GM18870 (cell line): ENCODE results near the gene SGCD.

Experiments used
- ATAC-seq: cut with Tn5 transposase; IDR thresholded peaks from one replicate; pipeline ENCODE4 v1.9.1; 2021; ENCODE audit warnings: moderate library complexity; ENCODE audit not compliant: unreplicated experiment

The SGCD gene

DNA sequence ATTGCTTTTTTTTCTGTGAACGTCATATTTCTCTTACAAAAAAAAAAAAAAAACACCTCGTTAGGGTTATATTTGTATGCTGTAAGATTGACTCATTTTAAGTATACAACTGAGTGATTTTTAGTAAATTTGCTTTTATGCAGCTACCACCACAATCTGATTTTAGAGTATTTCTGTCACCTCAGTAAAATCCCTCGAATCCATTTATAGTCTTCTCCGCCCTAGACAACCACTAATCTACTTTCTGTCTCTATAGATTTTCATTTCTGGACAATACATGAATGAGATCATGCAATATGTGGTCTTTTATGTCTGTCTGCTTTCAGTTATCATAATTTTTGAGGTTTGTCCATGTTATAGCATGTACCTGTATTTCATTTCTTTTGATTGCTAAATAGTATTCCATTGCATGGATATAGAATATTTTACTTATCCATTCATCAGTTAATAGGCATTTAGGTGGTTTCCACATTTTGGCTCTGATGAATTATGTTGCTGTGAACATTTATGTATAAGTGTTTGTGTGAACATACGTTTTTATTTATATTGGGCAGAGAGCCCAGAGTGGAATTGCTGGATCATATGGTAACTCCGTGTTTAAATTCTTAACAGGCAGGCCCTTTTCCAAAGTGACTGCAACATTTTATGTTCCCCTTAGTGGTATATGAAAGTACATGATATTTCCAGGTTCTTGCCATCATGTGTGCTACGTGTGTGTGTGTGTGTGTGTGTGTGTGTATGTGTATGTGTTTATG is 171.4 kb downstream of the SGCD start:
- no peak for ATAC-seq

DNA sequence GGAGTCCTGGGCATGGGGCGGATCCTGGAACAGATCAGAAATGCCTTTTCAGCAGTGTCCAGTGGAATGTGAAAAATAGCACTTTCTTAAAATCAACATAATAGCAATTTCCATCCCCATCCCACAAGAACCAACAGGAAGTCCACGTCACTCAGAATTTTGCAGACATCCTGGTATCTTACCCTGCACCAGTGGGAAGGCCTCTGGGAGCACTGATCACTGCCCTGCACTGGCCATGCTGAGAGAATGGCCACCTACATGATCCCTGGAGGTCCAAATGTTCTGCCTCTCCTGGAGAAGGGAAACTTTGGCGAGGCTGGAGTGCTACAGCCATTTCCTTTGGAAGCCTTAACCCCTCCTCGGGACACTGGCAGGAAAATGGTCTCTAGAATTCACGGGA is 173.8 kb downstream of the SGCD start:
- no peak for ATAC-seq

DNA sequence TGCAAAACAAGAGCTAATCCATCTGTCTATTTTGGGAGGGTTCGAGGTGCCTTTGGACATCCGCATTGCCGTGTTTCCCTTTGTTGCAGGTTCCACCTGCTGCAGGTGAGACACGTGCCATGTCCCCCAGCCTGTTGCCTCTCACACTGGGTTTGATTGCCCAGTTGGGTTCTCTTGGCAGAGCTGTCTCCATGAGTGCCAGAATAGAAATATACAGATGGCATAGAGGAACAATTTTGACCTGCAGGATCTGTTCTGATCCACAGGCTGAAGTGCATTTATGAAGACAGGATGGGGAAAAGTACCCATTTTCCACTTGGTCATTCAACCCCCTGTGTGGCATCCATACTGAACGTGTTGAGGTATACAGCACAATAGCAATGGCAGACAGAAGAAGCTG is 178.1 kb downstream of the SGCD start:
- ATAC-seq = no peak

DNA sequence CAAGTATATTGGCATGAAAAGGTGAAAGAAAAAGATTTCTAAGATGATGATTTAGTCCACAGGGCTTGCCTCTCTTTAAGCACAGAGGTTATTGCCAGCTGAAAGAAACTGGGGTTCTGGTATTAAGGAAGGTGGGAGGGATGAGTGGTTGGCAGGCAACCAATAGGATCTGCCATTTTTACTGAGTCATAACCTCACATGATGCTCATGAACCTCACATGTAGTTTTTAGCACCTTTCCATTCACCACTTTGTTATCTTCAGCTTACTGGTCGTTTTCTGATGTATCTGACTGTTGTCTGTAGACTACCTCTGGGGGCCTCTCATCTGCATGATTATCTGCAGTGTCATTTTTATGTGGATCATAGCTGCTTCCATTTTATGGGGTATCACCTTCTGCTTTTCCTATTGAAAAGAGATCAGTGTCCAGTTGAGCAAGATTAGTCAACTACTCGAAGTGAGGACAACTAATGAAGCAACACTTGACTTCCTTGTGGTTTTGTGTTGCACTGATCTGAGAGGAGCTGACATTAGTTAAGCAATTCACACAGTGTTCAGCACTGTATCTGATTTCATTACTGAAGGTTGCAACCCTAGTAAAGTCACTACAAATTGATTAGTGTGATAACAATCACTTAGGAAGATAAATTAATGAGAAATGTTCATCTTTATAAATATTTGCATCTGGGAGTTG is 186.3 kb downstream of the SGCD start:
- ATAC-seq = no peak

DNA sequence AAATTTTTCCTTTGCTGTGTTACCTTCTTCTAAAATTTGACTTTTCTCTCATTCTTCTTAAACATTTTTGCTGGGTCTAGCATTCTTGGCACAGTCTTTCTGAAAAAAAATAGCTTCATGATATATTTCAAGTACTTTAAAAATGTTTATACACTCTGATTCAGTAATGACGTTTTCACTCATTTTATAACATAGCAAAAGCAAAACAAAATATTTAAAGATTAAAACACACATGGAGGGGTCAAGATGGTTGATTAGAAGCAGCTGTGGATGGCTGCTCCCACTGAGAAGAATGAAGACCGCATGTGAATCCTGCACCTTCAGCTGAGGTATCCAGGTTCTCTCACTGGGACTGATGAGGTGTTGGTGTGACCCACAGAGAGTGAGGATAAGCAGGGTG is 188.2 kb downstream of the SGCD start:
- no peak for ATAC-seq

DNA sequence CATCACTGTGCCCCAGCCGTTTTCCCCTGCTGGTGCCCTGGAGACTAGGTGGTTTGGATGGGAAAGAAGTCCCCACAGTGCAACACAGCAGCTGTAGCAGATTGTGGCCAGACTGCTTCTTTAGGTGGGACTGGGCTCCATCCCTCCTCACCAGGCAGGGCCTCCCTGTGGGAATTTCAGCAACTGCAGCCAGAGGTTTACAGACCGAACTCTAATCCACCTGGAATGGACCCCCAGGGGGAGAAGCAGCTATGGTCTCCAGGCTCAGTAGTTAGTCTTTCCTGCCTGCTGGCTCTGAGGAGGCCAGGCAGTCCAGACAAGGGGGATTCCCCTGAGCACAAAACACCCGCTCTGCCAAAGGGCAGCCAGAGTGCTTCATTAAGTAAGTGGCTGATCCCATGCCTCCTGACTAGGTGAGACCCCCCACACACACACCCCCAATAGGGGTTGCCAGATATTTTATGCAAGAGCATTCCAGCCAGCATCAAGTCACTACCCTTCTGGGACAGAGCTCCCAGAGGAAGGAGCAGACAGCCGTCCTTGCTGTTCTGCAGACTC is 188.9 kb downstream of the SGCD start:
- ATAC-seq = no peak

DNA sequence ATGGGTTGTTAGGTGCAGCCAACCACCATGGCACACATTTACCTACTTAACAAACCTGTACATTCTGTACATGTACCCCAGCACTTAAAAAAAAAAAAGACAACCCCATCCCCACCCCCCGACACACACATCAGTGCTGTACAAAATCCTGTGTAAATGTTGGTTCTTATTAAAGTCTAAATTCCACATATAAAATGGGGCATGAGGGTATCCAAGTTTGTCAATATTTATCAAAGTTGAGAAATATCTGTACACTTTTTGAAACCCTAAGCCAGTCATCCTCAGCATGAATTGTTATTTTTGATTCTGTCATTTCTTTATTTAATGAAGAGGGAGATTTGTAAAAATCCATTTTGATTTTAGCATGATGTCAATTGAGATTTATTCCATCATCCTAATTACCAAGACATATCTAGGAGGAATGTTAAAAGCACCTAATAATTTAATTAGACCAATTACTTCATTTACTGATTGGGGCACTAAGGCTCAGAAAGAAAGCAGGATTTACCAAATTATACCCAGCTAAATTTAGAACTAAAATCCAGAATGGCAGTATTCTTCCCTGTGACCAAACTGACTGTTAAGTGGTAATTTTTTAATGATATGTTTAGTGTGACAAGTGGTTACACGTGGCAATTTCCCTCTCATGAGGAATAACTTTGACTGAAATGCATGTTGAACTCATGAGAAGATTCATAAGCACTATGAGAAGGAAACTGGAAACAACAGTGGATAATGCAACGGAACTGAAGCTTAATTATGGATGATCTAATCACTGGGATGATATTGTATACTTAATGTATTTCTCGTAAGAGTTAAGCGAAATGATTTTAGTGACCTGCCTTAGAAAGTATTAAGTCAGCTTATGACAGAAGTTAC is 195.9 kb downstream of the SGCD start:
- no peak for ATAC-seq

DNA sequence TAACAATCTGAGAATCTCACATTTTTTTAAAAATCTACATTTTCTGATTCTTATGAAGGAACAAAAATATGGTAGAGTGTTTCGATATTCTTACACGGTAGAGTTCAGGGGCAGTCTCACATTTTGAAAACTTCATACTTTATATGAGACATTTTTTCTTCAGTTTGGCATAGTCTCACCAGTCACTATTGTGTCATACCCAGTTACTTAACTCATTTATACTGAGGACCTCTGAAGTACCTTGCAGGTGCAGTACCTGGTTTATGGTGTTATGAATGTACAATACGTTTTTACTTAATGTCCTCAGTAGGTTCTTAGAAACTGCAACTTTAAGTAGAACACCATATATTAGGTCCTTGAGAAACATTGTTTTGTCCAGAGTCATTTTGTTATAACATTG is 196.6 kb downstream of the SGCD start:
- ATAC-seq = no peak

DNA sequence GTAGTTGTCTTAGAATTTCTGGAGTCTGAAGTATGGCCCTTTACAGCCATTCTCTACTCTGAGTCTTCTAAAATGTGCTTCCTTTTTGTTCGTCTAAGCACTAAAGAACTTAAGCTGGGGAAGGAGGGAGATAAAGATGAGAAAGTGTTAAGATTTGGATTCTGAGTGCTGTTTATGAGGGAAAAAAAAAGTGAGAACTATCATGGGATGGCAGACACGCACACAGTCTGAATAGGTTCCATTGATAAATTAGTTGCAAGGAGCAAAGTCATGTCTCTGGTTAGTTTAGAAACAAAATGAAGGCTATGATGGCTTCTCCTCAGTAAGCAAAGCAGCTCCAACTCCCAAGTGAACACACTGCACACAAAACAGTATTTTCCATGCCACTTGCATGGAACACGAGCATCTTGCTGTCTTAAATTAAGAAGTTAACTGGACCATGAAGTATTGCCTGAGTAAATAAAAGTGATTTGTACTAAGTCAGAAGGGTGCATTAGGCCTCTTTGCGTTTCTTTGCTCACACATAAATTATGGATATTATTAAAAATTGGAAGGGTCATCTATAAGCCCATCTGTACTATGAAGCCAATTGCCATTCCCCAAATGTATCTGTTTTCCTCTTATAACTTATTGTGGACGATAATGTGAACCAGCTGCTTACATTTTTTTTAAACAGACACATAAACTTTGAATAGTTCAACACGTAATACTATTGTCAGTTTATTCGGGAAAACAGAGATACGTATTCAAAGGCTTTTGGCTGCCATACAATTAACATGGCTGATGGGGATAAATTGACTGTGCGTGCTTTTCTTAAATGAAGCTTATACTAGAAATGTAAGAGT is 199.3 kb downstream of the SGCD start:
- ATAC-seq = no peak

DNA sequence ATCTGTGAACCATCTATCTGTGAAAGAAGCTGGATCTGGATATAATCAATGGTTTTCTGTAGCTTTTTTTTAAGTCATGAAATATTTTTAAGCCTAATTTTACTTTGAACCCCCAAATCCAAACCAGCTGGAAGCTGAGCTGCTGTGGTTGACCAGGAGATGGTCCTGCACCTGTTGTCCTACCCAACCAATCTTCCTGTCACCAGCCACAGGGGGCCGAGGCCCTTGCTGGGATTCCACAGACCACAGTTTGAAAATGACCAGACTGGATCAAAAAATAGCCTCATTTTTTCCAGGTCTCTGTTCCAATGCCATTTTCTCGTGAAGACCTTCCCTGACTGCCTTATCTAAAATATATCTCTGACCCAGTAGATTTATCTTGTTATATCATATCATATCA is 200.6 kb downstream of the SGCD start:
- no peak for ATAC-seq

DNA sequence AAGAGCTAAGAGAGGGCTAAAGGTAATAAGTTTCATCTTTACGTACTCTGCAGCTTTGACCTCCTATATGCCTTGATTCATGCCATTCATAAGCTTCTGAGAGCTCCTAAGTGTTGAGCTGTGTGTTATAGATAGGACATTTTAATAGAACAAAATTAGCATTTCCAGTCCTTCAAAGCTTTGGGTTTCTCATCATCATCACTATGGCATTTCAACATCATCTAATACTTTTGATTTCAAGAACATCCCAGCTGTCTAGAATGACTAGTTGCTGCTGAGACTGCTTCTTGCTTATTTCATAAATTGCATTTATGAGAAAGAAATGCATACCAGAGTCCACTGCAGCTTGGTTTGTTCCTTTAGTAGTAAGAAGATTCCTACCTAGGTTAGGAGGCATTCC is 201.7 kb downstream of the SGCD start:
- ATAC-seq = no peak

DNA sequence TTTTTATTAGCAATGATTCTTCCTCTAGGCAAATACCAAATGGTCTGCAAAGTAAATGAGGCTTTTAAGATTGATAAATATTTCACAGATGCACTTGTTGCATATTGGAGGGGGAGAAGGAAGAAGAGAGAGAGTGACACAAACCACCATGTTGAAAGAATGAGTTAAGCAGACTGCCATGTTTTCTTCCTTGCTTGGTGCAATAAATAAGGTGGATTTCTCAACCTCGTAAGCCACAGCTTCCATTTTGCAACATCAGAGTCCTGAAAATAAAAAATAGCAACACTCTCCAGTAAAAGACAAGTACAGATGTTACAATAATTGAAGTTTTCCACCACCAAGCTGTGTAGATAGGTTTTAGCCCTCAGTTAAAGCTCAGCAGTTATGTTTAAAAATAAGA is 202.9 kb downstream of the SGCD start:
- no peak for ATAC-seq

DNA sequence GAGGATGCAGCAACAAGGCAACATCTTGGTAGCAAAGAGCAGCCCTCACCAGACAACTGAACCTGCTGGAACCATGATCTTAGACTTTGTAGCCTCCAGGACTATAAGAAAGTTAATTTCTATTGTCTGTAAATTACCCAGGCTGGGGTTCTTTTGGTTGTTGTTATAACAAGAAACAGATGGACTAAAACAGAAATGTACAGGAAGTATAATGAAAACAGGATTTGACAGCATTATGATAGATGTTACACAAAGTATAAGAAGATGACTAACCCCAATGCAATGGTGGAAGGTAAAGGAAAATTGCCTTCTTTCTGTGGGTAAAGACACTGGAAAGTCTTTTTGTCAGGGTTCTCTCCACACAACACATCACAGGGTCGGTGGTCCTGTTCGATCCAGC is 204.2 kb downstream of the SGCD start:
- no peak for ATAC-seq

DNA sequence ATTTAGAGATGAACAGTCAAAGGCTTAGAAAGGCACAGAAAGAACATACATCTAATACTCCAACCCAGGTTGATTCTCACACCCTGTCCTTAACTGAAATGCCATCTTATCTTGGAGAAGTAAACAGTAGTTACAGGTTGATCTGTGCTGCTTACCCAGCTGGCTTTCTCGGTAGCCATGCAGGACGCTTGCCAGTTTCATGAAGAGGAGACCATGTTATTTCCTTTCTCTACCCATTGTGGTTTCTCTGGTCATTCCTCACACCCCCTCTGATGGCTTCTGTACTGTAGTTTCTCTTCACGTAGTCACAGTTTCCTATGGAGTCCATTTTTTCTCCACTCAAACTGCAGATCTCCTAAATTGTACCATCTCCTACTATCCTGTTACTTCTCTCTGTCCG is 206.0 kb downstream of the SGCD start:
- ATAC-seq = no peak

DNA sequence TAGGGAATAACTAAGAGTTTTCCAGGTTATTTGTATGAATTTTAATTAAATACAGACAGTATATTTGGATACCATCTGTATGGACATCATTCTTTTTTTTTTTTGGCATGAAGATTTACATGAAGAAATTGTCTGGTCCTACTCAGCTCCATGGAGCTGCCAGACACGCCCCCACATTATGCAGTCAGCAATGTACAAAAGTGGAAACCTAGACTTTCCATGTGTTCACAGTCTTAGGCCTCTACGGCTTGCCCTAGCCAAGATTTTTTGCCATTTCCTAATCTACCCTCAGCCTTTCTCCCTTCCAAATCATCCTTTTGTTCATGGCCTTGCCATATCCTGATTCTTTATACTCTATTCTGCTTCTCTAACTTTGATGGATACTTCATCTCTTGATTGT is 207.1 kb downstream of the SGCD start:
- no peak for ATAC-seq

DNA sequence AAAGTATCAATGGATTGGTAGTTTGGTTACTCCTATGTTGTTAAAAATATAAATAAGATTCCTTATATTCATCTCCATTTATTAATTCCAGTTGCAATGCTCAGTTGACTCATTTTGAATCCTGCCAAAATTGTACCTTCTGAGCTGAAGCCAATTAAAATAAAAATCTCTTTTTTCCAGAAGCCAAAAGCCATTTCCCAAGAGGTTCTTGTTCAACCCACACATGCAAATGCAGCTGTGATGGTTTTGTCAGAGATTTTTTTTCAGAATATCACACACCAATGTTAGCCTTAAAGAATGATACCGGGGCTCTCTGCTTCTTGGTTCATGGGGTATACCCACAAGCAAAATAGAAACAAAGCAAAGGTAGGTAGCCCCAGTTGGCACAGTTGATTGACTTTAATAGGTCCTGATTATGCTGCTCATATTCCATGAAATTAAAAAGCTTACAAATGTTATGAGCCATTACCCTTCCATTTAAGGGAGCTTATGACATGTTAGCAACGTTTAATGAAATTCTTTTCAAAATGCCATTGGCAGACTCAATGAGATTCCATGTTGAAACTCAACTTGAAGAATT is 208.0 kb downstream of the SGCD start:
- ATAC-seq = no peak

DNA sequence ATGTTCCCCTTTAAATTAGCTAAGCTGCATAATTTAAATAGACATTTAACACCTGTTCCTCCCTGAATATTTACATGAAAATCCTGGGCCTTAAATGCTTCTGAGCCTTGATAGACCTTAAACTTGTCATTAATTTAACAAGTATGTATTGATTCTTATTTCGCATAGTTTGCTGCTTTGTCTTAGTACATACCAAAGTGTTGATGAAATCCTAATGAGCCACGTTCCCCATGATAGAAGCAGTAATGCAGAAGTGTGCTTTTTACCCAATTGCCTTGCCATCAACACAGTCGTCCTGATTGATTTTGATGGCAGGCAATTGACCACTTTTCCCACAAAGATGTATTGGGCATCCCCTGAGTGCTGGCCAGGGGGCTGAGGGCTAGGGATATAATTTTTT is 213.5 kb downstream of the SGCD start:
- ATAC-seq = no peak

DNA sequence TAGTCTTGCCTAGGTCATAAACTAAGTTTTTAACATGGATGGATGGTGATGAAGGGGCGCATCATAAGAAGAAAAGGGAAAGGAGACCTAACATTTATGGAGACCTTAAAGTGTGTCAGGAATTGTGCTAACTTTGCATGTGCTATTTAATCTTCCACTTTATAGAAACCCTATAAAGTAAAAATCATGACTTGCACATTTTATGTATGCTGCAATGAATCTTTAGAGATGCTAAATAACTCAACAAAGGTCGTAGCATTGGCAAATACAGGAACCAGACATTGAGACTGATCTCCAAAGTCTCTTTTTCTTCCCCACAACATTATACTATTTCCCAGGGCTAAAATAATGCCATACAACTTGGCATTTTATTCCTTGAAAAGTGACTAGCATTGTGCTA is 214.6 kb downstream of the SGCD start:
- no peak for ATAC-seq

DNA sequence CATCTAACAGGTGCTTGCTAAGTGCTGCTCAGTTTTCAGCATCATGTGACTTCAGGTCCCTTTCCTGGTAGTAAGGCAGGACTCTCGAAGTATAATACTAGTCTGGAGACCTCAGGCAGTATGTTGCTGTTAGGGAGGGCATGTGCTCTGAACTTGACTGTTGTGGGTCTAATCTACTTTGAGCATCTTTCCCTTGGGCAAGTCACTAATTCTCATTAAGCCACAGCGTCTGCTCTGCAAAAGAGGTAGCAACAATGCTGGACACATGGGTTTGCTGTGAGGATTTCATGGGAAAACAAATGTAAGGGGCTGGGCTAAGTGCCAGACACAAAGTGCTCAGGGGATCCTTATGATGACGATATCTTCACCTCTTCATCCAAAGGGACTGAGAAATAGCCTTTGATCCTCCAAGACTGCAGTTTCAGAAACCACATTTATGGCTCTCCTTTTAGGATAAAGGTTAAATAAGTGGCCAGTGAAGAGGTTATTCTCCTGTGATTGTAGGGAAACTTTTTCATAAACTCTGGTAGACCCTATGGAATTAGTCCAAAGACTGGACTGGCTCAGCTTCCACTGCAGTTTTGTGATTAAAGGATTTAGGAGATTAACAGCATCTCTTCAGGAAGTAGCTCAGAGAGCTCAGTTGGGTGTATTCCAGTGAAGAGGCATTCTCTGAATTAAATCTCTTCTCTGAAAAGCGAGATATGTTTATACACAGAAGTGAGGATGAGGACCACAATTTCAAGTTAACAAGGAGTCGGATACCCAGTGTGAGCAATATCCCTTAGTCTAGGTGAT is 216.6 kb downstream of the SGCD start:
- ATAC-seq = no peak
